SU-DHL-6 (cell line): ENCODE data around the gene C10orf120.

Experiments used
- EZH2phosphoT487 ChIP-seq: fragments of 200-600 bp; sonication (generic), shearing (Covaris generic); conservative IDR thresholded peaks from 2 replicates; pipeline ENCODE4 v1.6.1; 2018; ENCODE audit warnings: mild to moderate bottlenecking, antibody characterized with exemption, low read length, moderate library complexity, mixed read lengths
- TF ChIP-seq, protein P1 (sequence below): fragments of 200-600 bp; sonication (generic); IDR thresholded peaks from one replicate; pipeline ENCODE4 v1.5.1; 2017; ENCODE audit warnings: antibody characterized with exemption, mild to moderate bottlenecking, low read length, moderate library complexity; ENCODE audit not compliant: insufficient read depth, poor library complexity, severe bottlenecking

DNA sequence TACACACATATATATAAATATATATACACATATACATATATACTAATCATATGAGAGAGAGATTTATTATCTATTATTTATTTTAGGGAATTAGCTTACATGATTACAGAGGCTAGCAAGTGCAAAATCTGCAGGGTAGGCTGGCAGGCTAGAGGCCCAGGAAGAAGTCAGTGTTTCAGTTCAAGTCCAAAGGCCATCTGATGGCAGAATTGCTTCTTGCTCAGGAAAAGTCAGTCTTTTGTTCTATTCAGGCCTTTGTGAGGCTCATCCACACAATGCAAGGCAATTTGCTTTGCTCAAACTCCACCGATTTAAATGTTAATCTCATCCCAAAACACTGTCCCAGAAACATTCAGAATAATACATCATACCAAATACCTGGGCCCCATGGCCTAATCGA lies 2.6 kb upstream of the C10orf120 start:
- TF ChIP-seq, protein P1, sequence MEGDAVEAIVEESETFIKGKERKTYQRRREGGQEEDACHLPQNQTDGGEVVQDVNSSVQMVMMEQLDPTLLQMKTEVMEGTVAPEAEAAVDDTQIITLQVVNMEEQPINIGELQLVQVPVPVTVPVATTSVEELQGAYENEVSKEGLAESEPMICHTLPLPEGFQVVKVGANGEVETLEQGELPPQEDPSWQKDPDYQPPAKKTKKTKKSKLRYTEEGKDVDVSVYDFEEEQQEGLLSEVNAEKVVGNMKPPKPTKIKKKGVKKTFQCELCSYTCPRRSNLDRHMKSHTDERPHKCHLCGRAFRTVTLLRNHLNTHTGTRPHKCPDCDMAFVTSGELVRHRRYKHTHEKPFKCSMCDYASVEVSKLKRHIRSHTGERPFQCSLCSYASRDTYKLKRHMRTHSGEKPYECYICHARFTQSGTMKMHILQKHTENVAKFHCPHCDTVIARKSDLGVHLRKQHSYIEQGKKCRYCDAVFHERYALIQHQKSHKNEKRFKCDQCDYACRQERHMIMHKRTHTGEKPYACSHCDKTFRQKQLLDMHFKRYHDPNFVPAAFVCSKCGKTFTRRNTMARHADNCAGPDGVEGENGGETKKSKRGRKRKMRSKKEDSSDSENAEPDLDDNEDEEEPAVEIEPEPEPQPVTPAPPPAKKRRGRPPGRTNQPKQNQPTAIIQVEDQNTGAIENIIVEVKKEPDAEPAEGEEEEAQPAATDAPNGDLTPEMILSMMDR, result no peak
- TF ChIP-seq EZH2phosphoT487, result no peak
